ENCODE results near the gene CHRNA3.

GRCh38 chr15:78570710-78571109 is 50.1 kb downstream of the CHRNA3 start:
- no peak for TF ChIP-seq POLR2A (IDR thresholded peaks at IDR 0.05)
- TF ChIP-seq, protein P1, sequence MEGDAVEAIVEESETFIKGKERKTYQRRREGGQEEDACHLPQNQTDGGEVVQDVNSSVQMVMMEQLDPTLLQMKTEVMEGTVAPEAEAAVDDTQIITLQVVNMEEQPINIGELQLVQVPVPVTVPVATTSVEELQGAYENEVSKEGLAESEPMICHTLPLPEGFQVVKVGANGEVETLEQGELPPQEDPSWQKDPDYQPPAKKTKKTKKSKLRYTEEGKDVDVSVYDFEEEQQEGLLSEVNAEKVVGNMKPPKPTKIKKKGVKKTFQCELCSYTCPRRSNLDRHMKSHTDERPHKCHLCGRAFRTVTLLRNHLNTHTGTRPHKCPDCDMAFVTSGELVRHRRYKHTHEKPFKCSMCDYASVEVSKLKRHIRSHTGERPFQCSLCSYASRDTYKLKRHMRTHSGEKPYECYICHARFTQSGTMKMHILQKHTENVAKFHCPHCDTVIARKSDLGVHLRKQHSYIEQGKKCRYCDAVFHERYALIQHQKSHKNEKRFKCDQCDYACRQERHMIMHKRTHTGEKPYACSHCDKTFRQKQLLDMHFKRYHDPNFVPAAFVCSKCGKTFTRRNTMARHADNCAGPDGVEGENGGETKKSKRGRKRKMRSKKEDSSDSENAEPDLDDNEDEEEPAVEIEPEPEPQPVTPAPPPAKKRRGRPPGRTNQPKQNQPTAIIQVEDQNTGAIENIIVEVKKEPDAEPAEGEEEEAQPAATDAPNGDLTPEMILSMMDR (IDR thresholded peaks at IDR 0.05), result no peak
